CD14-positive monocyte (primary cell): ENCODE results near the gene TOM1L2. TPM values are rescaled to one million over a fixed set of nuclear protein-coding genes. Genes with fewer than 3 reads are reported as not detected.

Source experiments
- DNase-seq, 3 donors: peaks; one replicate each; pipeline ENCODE4 v3.0.0-alpha.2; 2011 to 2022
- H2AFZ ChIP-seq: 2 replicates; pipeline ENCODE4 v1.6.0; 2012; ENCODE audit warnings: mild to moderate bottlenecking, low read depth, low read length, inconsistent platforms; ENCODE audit not compliant: insufficient read depth, poor library complexity, severe bottlenecking
- H3K27ac ChIP-seq, 2 donors: 1 replicate in 1 of 2; 2 replicates in 1 of 2; pipeline ENCODE4 v1.5.1; 2012 to 2013; ENCODE audit warnings: low read length in 2 of 2, control low read depth in 1 of 2, inconsistent platforms in 1 of 2, low read depth in 1 of 2, mild to moderate bottlenecking in 1 of 2
- H3K27me3 ChIP-seq, 2 donors: one replicate each; pipeline versions ENCODE4 v1.6.0 to v1.6.1; 2011 to 2013; ENCODE audit warnings: low read length in 2 of 2; ENCODE audit not compliant: control insufficient read depth in 2 of 2, insufficient read depth in 2 of 2
- H3K36me3 ChIP-seq, 2 donors: replicated peaks in 1 of 2; 1 replicate in 1 of 2; 2 replicates in 1 of 2; pipeline versions ENCODE4 v1.5.1 to v1.6.1; 2012 to 2013; ENCODE audit warnings: low read length in 2 of 2, control low read depth in 1 of 2, inconsistent platforms in 1 of 2, mild to moderate bottlenecking in 1 of 2; ENCODE audit not compliant: insufficient read depth in 2 of 2, control insufficient read depth in 1 of 2
- H3K4me1 ChIP-seq, 2 donors: 1 replicate in 1 of 2; 2 replicates in 1 of 2; pipeline versions ENCODE4 v1.5.1 to v1.6.1; 2012 to 2013; ENCODE audit warnings: low read length in 2 of 2, control low read depth in 1 of 2, inconsistent platforms in 1 of 2, mild to moderate bottlenecking in 1 of 2, moderate library complexity in 1 of 2; ENCODE audit not compliant: insufficient read depth in 2 of 2, control insufficient read depth in 1 of 2
- H3K4me2 ChIP-seq: replicated peaks from 2 replicates; pipeline ENCODE3; 2012; ENCODE audit warnings: low read length, moderate library complexity, mild to moderate bottlenecking; ENCODE audit not compliant: poor library complexity, severe bottlenecking; ENCODE audit errors: extremely low read depth
- H3K4me3 ChIP-seq, 3 experiments: fragments of 200-600 bp in 1 of 3; sonication (generic) in 1 of 3; replicated peaks in 1 of 3; 1 replicate in 2 of 3; 2 replicates in 1 of 3; pipeline ENCODE4 v1.5.1; 2011 to 2013; ENCODE audit warnings: low read length in 3 of 3, mild to moderate bottlenecking in 3 of 3, control low read depth in 2 of 3, low read depth in 2 of 3, inconsistent platforms in 1 of 3, moderate library complexity in 1 of 3
- H3K79me2 ChIP-seq: 2 replicates; pipeline ENCODE4 v1.6.0; 2012; ENCODE audit warnings: mild to moderate bottlenecking, control low read depth, inconsistent platforms, low read length, moderate library complexity; ENCODE audit not compliant: insufficient read depth
- H3K9ac ChIP-seq: 2 replicates; pipeline ENCODE4 v1.6.0; 2017; ENCODE audit warnings: low read length, mild to moderate bottlenecking; ENCODE audit not compliant: insufficient read depth, poor library complexity, severe bottlenecking
- H3K9me3 ChIP-seq, 2 donors: replicated peaks in 1 of 2; 1 replicate in 1 of 2; 2 replicates in 1 of 2; pipeline versions ENCODE4 v1.5.1 to v1.6.1; 2012 to 2013; ENCODE audit warnings: low read length in 2 of 2, control low read depth in 1 of 2; ENCODE audit not compliant: control insufficient read depth in 1 of 2, insufficient read depth in 1 of 2
- H4K20me1 ChIP-seq: 2 replicates; pipeline ENCODE4 v1.6.0; 2012; ENCODE audit warnings: mild to moderate bottlenecking, low read length, control low read depth, moderate library complexity; ENCODE audit not compliant: insufficient read depth
- H3K27ac Mint-ChIP-seq, 7 donors: one replicate each; pipeline ENCODE4 v1.8.0; 2020; ENCODE audit warnings: mild to moderate bottlenecking in 7 of 7, mixed read lengths in 7 of 7, moderate library complexity in 6 of 7, inconsistent platforms in 2 of 7
- H3K27me3 Mint-ChIP-seq, 3 donors: one replicate each; pipeline ENCODE4 v1.8.0; 2021 to 2022; ENCODE audit warnings: low read depth in 3 of 3, mild to moderate bottlenecking in 3 of 3, mixed read lengths in 3 of 3, moderate library complexity in 3 of 3, inconsistent platforms in 1 of 3
- H3K36me3 Mint-ChIP-seq, 2 donors: one replicate each; pipeline ENCODE4 v1.8.0; 2020; ENCODE audit warnings: mixed read lengths in 2 of 2, inconsistent platforms in 1 of 2, mild to moderate bottlenecking in 1 of 2
- H3K4me1 Mint-ChIP-seq: one replicate; pipeline ENCODE4 v1.8.0; 2020; ENCODE audit warnings: mild to moderate bottlenecking, mixed read lengths
- H3K4me3 Mint-ChIP-seq, 2 donors: one replicate each; pipeline ENCODE4 v1.8.0; 2020; ENCODE audit warnings: mild to moderate bottlenecking in 2 of 2, mixed read lengths in 2 of 2, moderate library complexity in 1 of 2
- H3K9me3 Mint-ChIP-seq, 7 donors: one replicate each; pipeline ENCODE4 v1.8.0; 2020 to 2022; ENCODE audit warnings: mixed read lengths in 7 of 7, mild to moderate bottlenecking in 6 of 7, moderate library complexity in 6 of 7, inconsistent platforms in 2 of 7
- CTCF ChIP-seq: fragments of 200-600 bp; IDR thresholded peaks from one replicate; pipeline ENCODE4 v1.8.0; 2022; ENCODE audit warnings: antibody characterized with exemption, mild to moderate bottlenecking
- WGBS: methylation state at CpG from one replicate; pipeline ENCODE4 v1.1.5; 2013; ENCODE audit warnings: missing lambda C conversion rate; ENCODE audit not compliant: insufficient coverage; 5-methylcytosine and 5-hydroxymethylcytosine counted together
- intact Hi-C, 2 donors: fragments of 100-400 bp; cut with micrococcal nuclease; formaldehyde crosslinking; loops; one replicate each; pipeline versions ENCODE4 v1.15.0 to v1.15.1; 2023
- polyA plus RNA-seq, 3 donors: library from polyadenylated mRNA; depleted of rRNA in 1 of 3; unstranded in 2 of 3; stranded (reverse) in 1 of 3; fragments of 300-500 nt in 2 of 3; fragments of >200 nt in 1 of 3; fragmentation: Illumina TruSeq in 2 of 3; gene quantifications; 1 replicate in 2 of 3; 2 replicates in 1 of 3; pipeline ENCODE4 v1.2.3, GENCODE V29; 2012 to 2021

Gene TOM1L2
- polyA plus RNA-seq, 3 donors = 1.7 to 28.2 (median 2.8) TPM

GRCh38 chr17:17887752-17888304 lies 84.4 kb downstream of the TOM1L2 start:
- Histone ChIP-seq H3K79me2 (no peaks in the 10 kb centered on the region), H3K9me3 (no peaks in the 10 kb centered on the region), H3K9ac (no peak overlapping the region), H3K4me1 (no peaks in the 10 kb centered on the region), H2AFZ (no peak overlapping the region), H3K27ac (no peak overlapping the region), H3K27me3 (no peaks in the 10 kb centered on the region), H3K4me2 (no peak overlapping the region), H4K20me1 (peaks cover 7% of the 10 kb centered on the region), H3K36me3 (peaks cover 37 to 83% of the 10 kb centered on the region in 2 donors), H3K4me3 (no peak overlapping the region)
- no peak for DNase-seq
- Mint-ChIP-seq H3K4me3 (no peak overlapping the region), H3K27ac (no peak overlapping the region), H3K4me1 (no peaks in the 10 kb centered on the region), H3K9me3 (no peaks in the 10 kb centered on the region), H3K27me3 (peaks cover 0 to 3% (median 0%) of the 10 kb centered on the region in 3 donors), H3K36me3 (peaks cover 63 to 65% of the 10 kb centered on the region in 2 donors)
- intact Hi-C loops = no loop called here
- WGBS = 100% methylated on average over 4 of the region's 4 CpGs
- TF ChIP-seq CTCF = no peak

GRCh38 chr17:17886726-17887125 lies 85.5 kb downstream of the TOM1L2 start:
- H3K27me3 Mint-ChIP-seq = peaks cover 0 to 3% (median 0%) of the 10 kb centered on the region in 3 donors
- Histone ChIP-seq H3K9me3 (no peaks in the 10 kb centered on the region), H3K27ac (no peak overlapping the region), H3K79me2 (no peaks in the 10 kb centered on the region), H3K36me3 (peaks cover 42 to 83% of the 10 kb centered on the region in 2 donors), H2AFZ (no peak overlapping the region), H3K9ac (no peak overlapping the region), H3K4me3 (no peak overlapping the region), H3K27me3 (no peaks in the 10 kb centered on the region), H3K4me1 (no peaks in the 10 kb centered on the region), H3K4me2 (no peak overlapping the region), H4K20me1 (peaks cover 7% of the 10 kb centered on the region)
- no peak for TF ChIP-seq CTCF
- H3K9me3 Mint-ChIP-seq = no peaks in the 10 kb centered on the region
- 91% methylated on average over 3 of the region's 4 CpGs for WGBS
- no peak for DNase-seq
- H3K36me3 Mint-ChIP-seq = peaks cover 65% of the 10 kb centered on the region in 2 donors
- intact Hi-C loops = no loop called here
- no peak overlapping the region for H3K4me3 Mint-ChIP-seq
- no peaks in the 10 kb centered on the region for H3K4me1 Mint-ChIP-seq
- no peak overlapping the region for H3K27ac Mint-ChIP-seq
